ENCODE results near the gene RGCC.

RGCC gene

GRCh38 chr13:41465241-41465847, 8.0 kb downstream of the RGCC start:
- no peak for TF ChIP-seq CTCF (IDR thresholded peaks at IDR 0.05; ENCODE audit: low read depth, low read length)
- peak; percentile 83 for DNase-seq (ENCODE audit: low read depth, low spot score)
- in situ Hi-C loops (cut with HindIII; ENCODE audit: low sequenced_read_pairs), result no loop called here
- no peak overlapping the region for H3K4me3 ChIP-seq (ENCODE audit: low read depth, low read length)

GRCh38 chr13:41465898-41466320, 8.6 kb downstream of the RGCC start:
- H3K4me3 ChIP-seq (ENCODE audit: low read depth, low read length), result no peak overlapping the region
- DNase-seq (ENCODE audit: low read depth, low spot score), result no peak
- TF ChIP-seq CTCF (IDR thresholded peaks at IDR 0.05; ENCODE audit: low read depth, low read length), result no peak
- in situ Hi-C loops (cut with HindIII; ENCODE audit: low sequenced_read_pairs), result no loop called here

GRCh38 chr13:41467425-41467945, 10.1 kb downstream of the RGCC start:
- in situ Hi-C loops (cut with HindIII; ENCODE audit: low sequenced_read_pairs), result no loop called here
- H3K4me3 ChIP-seq (ENCODE audit: low read depth, low read length), result no peak overlapping the region
- no peak for DNase-seq (ENCODE audit: low read depth, low spot score)
- TF ChIP-seq CTCF (IDR thresholded peaks at IDR 0.05; ENCODE audit: low read depth, low read length), result no peak

- in situ Hi-C loops (cut with HindIII; ENCODE audit: low sequenced_read_pairs), result no loop called here
- no peak for DNase-seq (ENCODE audit: low read depth, low spot score)
- TF ChIP-seq CTCF (IDR thresholded peaks at IDR 0.05; ENCODE audit: low read depth, low read length), result no peak
- H3K4me3 ChIP-seq (ENCODE audit: low read depth, low read length), result no peak overlapping the region
Measured at GRCh38 chr13:41468631-41469030, 11.3 kb downstream of the RGCC start.

GRCh38 chr13:41470196-41470595, 12.8 kb downstream of the RGCC start:
- H3K4me3 ChIP-seq (ENCODE audit: low read depth, low read length), result no peak overlapping the region
- in situ Hi-C loops (cut with HindIII; ENCODE audit: low sequenced_read_pairs), result no loop called here
- no peak for TF ChIP-seq CTCF (IDR thresholded peaks at IDR 0.05; ENCODE audit: low read depth, low read length)
- DNase-seq (ENCODE audit: low read depth, low spot score), result no peak

GRCh38 chr13:41471785-41472184, 14.4 kb downstream of the RGCC start:
- DNase-seq (ENCODE audit: low read depth, low spot score), result no peak
- TF ChIP-seq CTCF (IDR thresholded peaks at IDR 0.05; ENCODE audit: low read depth, low read length), result no peak

More at GRCh38 chr13:41471785-41472184, 14.4 kb downstream of the RGCC start:
- no peak overlapping the region for H3K4me3 ChIP-seq (ENCODE audit: low read depth, low read length)
- in situ Hi-C loops (cut with HindIII; ENCODE audit: low sequenced_read_pairs), result no loop called here
